ENCODE results near the gene TIMM17A.
"Not testable (repeated sequence)": the region's sequence is repeated elsewhere in the genome, so short reads cannot be mapped to it uniquely, and the experiment has no call there.

TIMM17A gene

GRCh38 chr1:201940316-201940715 is 15.0 kb upstream of the TIMM17A start:
- DNase-seq (ENCODE audit: low read depth): not testable (repeated sequence)

GRCh38 chr1:201941420-201942128 is 13.7 kb upstream of the TIMM17A start:
- no peak for DNase-seq (ENCODE audit: low read depth)

DNA sequence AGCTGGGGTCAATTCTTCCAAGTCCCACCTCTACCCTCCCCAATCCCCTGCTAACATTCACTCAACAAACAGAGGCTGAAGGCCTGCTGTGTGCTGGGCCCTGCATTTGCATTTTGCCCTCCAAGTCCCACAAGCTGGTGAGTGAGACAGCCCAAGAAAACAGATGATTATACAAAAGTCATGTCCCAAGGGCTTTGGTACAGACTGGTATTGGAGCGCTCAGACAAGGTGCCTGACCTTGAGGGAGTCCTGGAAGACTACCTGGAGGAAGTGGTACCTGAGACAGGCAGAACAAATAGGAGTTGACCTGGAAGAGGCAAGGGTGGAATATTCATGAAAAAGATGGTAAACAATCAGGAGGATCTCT is 13.2 kb upstream of the TIMM17A start:
- DNase-seq (ENCODE audit: low read depth): no peak

DNA sequence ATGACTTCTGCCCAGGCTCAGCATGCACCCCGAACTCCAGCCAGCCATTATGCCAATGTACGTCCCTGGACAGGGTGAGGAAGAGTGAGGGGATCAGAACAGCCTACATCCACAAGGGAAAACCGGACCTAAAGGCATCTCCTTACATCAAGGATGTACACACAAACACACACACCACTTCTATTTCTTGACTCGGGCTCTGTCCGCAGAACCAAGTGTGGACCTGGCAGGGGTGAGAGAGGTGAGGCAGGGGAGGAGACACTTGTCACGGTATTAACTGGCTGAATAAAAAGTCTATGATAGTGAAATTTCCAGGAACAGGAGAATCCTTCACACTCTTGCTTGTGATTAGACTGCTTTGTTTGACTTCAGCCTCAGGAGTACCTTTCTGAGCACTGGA is 11.3 kb upstream of the TIMM17A start:
- no peak for DNase-seq (ENCODE audit: low read depth)

- no peak for DNase-seq (ENCODE audit: low read depth)
Observed at GRCh38 chr1:201944639-201945038, 10.7 kb upstream of the TIMM17A start.

GRCh38 chr1:201945157-201945556 is 10.1 kb upstream of the TIMM17A start:
- no peak for DNase-seq (ENCODE audit: low read depth)

GRCh38 chr1:201945863-201946223 is 9.5 kb upstream of the TIMM17A start:
- DNase-seq (ENCODE audit: low read depth): no peak

DNA sequence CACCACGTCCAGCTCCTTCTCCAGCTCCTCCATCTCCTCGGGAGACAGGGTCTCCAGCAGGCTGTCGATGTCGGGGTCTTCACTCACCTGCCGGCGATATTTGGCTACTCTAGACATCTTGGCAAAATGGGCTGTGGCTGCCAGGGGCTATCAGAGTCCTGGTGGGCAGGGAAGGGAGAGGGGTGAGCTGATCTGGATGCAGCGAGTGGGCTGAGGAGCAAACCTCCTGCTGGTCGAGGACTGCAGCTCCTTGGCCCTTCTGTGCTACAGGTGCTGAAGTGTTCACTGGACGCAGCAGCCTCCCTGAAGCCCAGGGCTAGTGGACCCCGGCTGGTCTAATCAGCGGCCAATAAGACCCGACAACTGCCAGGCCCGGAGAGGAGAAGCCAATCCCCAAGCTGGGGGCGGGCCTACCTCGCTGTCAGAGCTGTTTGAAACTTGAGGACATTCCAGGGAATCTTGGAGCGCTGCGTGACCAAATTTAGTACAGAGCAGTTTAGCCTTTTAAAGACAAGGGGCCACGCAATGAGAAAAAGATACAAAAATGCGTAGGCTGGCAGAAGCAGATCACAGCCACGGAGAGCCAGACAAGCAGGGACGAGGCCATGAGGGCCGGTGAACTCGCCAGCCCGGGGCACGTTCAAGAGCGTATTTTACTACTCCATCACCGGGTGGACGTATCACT is 8.9 kb upstream of the TIMM17A start, which contains the start of gene LMOD1:
TSS of gene LMOD1 (minus strand) at position 325 of the 685 bp plus-strand sequence. CDS start at position 117, 208 bp downstream.
- DNase-seq (ENCODE audit: low read depth): no peak

DNA sequence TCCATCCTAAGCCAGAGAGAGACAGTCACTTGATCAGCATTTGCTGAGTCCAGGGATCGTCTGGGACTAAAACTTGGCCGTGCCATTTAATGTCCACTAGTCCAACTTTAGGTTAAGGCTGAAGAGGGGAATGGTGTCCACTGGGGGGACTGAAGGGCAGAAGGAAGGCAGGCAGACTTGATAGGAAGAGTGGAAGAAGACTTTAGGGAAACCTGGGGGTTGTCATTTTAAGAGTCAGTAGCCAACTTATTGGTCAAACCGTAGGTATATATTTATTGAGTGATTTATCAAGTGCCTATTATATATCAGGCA is 7.7 kb upstream of the TIMM17A start:
- no peak for DNase-seq (ENCODE audit: low read depth)

DNA sequence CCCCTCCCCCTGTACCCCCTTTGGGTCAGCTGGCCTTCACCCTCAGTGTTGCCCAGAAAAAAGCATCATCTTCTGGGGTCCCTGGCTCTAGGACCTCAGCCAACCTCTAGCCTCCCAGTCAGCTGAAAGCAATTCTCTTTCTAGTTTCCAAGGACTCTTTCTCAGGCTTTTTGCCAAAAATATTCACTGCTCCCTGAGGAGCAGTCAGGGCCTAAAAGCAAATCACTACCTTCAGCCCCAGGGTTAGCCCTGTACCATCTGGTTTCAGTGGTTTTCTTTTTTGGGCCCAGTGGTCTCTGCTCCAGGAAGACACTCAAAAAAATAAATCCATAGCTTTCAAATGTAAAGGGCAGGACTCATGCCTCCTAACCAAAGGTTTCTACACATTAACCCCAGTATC is 5.8 kb upstream of the TIMM17A start:
- no peak for DNase-seq (ENCODE audit: low read depth)

GRCh38 chr1:201954263-201955008 is 867 bp upstream of the TIMM17A start:
- DNase-seq (ENCODE audit: low read depth): no peak

GRCh38 chr1:201955729-201956143 is 433 bp downstream of the TIMM17A start:
- no peak for DNase-seq (ENCODE audit: low read depth)

DNA sequence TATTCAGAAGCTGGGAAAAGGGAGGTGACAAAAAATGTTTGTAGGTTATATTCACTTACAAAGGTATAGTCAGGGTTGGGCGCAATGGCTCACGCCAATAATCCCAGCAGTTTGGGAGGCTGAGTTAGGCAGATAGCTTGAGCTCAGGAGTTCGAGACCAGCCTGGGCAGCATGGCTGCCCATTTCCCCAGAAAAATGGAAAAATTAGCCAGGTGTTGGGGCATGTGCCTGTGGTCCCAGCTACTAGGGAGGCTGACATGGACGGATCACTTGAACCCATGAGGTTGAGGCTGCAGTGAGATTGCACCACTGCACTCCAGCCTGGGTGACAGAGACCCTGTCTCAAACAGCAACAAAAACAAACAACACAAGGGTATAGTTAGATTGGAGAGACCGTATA is 3.0 kb downstream of the TIMM17A start:
- DNase-seq (ENCODE audit: low read depth): no peak

GRCh38 chr1:201962382-201962781 is 7.1 kb downstream of the TIMM17A start:
- DNase-seq (ENCODE audit: low read depth): not testable (repeated sequence)

DNA sequence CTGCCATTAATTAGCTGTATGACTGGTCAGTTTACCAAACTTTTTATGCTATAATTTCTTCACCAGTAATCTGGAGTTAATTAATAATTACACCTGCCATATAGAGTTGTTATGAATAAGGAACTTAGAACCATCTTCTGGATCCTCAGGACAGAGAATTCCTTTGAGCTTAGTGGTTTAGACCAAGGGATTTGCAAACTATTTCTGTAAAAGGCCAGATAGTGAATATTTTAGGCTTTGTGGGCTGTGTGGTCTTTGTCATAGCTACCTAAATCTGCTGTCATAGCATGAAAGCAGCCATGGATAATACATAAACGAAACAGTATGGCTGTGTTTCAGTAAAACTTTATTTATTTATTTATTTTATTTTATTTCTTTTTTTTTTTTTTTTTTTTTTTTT is 9.0 kb downstream of the TIMM17A start:
- no peak for DNase-seq (ENCODE audit: low read depth)

GRCh38 chr1:201966171-201966570 is 10.9 kb downstream of the TIMM17A start:
- no peak for DNase-seq (ENCODE audit: low read depth)

DNA sequence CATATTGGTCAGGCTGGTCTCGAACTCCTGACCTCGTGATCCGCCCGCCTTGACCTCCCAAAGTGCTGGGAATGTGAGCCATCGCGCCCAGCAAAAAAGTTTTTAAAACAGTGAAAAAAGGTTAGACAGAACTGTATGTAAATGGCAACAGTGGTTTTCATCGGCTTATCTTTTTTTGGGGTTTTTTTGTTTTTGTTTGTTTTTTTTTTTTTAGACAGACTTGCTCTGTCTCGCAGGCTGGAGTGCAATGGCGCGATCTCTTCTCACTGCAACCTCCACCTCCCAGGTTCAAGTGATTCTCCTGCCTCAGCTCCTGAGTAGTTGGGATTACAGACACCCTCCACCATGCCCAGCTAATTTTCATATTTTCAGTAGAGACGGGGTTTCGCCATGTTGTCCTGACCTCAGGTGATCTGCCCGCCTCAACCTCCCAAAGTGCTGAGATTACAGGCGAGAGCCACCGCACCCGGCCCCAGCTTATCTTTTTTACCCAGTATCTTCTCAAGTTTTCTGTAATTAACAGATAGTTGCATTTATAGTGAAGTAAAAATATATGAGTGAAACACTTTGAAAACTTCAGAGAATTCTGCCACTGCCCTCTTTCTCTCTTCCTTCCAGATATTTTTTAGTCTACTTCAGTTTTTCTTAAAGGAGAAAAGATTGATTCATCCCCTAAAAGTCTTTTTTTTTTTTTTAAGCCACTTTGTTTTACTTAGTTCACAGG is 13.1 kb downstream of the TIMM17A start:
- DNase-seq (ENCODE audit: low read depth): no peak

DNA sequence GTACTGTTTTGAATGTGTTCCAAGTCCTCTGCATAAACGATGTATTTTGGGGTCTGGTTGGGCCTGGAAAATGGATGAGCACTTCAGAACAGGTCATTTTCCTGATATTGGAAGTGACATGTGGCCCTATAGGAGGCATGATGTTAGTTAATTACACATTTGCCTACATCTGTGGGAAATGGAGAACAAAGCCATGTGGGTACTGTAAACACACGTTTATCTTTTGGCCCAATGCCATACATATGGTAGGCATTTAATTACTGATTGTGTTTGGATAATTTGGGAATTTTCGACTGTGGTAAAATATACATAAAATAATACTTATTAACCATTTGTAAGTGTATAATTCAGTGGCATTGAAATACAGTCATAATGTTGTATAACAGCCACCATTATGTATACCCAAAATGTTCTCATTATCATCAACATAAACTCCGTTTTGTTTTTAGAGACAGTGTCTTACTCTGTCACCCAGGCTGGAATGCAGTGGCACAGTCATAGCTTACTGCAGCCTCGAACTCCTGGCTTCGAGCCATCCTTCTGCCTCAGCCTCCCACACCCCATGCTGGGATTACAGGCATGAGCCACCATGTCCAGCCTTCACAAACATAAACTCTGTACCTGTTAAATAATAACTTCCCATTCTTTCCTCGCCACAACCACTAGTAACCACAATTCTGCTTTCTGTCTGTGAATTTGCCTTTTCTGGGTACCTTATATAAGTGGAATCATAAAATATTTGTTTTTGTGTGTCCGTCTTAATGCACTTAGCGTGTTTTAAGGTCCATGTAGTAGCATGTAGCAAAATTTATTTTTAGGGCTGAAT is 15.2 kb downstream of the TIMM17A start:
- no peak for DNase-seq (ENCODE audit: low read depth)

GRCh38 chr1:201982082-201982622 is 26.8 kb downstream of the TIMM17A start:
- DNase-seq (ENCODE audit: low read depth): peak; percentile 63

DNA sequence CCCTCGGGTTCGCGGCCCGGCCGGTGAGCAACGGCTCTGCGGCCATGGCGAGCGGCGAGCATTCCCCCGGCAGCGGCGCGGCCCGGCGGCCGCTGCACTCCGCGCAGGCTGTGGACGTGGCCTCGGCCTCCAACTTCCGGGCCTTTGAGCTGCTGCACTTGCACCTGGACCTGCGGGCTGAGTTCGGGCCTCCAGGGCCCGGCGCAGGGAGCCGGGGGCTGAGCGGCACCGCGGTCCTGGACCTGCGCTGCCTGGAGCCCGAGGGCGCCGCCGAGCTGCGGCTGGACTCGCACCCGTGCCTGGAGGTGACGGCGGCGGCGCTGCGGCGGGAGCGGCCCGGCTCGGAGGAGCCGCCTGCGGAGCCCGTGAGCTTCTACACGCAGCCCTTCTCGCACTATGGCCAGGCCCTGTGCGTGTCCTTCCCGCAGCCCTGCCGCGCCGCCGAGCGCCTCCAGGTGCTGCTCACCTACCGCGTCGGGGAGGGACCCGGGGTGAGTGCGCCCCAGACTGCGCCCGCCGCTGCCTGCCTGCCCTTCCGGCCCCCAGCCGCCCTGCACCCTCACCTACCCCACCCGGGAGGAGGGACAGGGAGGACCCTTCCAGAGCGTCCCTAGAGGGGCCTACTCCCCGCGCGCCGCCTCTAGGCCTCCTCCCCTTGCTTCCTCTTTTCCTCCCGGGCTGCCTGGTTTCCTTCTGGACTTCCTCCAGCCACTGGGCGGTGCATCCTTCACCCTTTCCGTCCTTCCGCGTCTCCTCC is 27.5 kb downstream of the TIMM17A start, which contains the start of gene RNPEP:
TSS of gene RNPEP (plus strand) at position 26 of the 757 bp plus-strand sequence. CDS start at position 45, 19 bp downstream.
- peak; percentile 44 for DNase-seq (ENCODE audit: low read depth)

All from activated T-cell treated with anti-CD3 and anti-CD28 coated beads for 1 hour (primary cell).